ENCODE results near the gene TTN. TPM values are rescaled to one million over a fixed set of nuclear protein-coding genes. Genes with fewer than 3 reads are reported as not detected.

Gene TTN
- total and polyA plus RNA-seq, 4 donors, result 0.01 to 3.0 (median 0.80) TPM

GRCh38 chr2:178787155-178787554, 20.1 kb downstream of the TTN start:
- no peaks in the 10 kb centered on the region for H3K9me3 ChIP-seq (ENCODE audit: control insufficient read depth in 4 of 4, low read length in 3 of 4)
- H3K27me3 ChIP-seq (ENCODE audit: control insufficient read depth in 4 of 4, insufficient read depth in 4 of 4, low read length in 3 of 4), result no peaks in the 10 kb centered on the region
- H3K4me1 ChIP-seq (ENCODE audit: control insufficient read depth in 4 of 4, insufficient read depth in 4 of 4, low read length in 3 of 4), result no peaks in the 10 kb centered on the region
- no peak for DNase-seq (ENCODE audit: low spot score)
- H3K9ac ChIP-seq (ENCODE audit: low read depth in 1 of 2, low read length in 2 of 2), result no peak overlapping the region
- 55% methylated on average over 2 of the region's 2 CpGs for WGBS
- no peaks in the 10 kb centered on the region for H3K36me3 ChIP-seq (ENCODE audit: control insufficient read depth in 4 of 4, insufficient read depth in 3 of 4, low read depth in 1 of 4, low read length in 3 of 4)
- H3K4me3 ChIP-seq (ENCODE audit: low read depth in 1 of 3, low read length in 3 of 3), result no peak overlapping the region
- no peak overlapping the region for H3K27ac ChIP-seq (ENCODE audit: low read depth in 1 of 2, low read length in 2 of 2)
- TF ChIP-seq JUND (IDR thresholded peaks at IDR 0.05) (no peak), RAD21 (IDR thresholded peaks at IDR 0.05) (no peak), EGR1 (IDR thresholded peaks at IDR 0.05; ENCODE audit: low read depth in 2 of 2) (no peak), CTCF (IDR thresholded peaks at IDR 0.05; ENCODE audit: low read depth, low read length, missing input control) (no peak), MAX (IDR thresholded peaks at IDR 0.05) (no peak), TAF1 (conservative IDR thresholded peaks at IDR 0.05) (no peak), RXRA (IDR thresholded peaks at IDR 0.05) (no peak)

GRCh38 chr2:178783889-178784288, 23.3 kb downstream of the TTN start:
- H3K27ac ChIP-seq (ENCODE audit: low read depth in 1 of 2, low read length in 2 of 2), result no peak overlapping the region
- no peak overlapping the region for H3K4me3 ChIP-seq (ENCODE audit: low read depth in 1 of 3, low read length in 3 of 3)
- H3K27me3 ChIP-seq (ENCODE audit: control insufficient read depth in 4 of 4, insufficient read depth in 4 of 4, low read length in 3 of 4), result no peaks in the 10 kb centered on the region
- H3K9ac ChIP-seq (ENCODE audit: low read depth in 1 of 2, low read length in 2 of 2), result no peak overlapping the region
- no peak for TF ChIP-seq YY1 (IDR thresholded peaks at IDR 0.05)
- no peak for TF ChIP-seq NR2F2 (IDR thresholded peaks at IDR 0.05)
- no peak for TF ChIP-seq SP1 (IDR thresholded peaks at IDR 0.05)
- no peak for TF ChIP-seq FOXA1 (IDR thresholded peaks at IDR 0.05)
- TF ChIP-seq TAF1 (conservative IDR thresholded peaks at IDR 0.05), result no peak
- no peak for TF ChIP-seq REST (IDR thresholded peaks at IDR 0.05)
- no peak for TF ChIP-seq HNF4A (conservative IDR thresholded peaks at IDR 0.05)
- no peak for TF ChIP-seq MAX (IDR thresholded peaks at IDR 0.05)
- no peak for TF ChIP-seq ATF3 (IDR thresholded peaks at IDR 0.05)
- no peak for TF ChIP-seq JUND (IDR thresholded peaks at IDR 0.05)
- TF ChIP-seq EGR1 (IDR thresholded peaks at IDR 0.05; ENCODE audit: low read depth in 2 of 2), result no peak
- no peak for TF ChIP-seq ZBTB33 (IDR thresholded peaks at IDR 0.05)
- H3K4me1 ChIP-seq (ENCODE audit: control insufficient read depth in 4 of 4, insufficient read depth in 4 of 4, low read length in 3 of 4), result no peaks in the 10 kb centered on the region
- no peaks in the 10 kb centered on the region for H3K36me3 ChIP-seq (ENCODE audit: control insufficient read depth in 4 of 4, insufficient read depth in 3 of 4, low read depth in 1 of 4, low read length in 3 of 4)
- WGBS, result 93% methylated on average over 10 of the region's 10 CpGs
- DNase-seq (ENCODE audit: low spot score), result no peak
- H3K9me3 ChIP-seq (ENCODE audit: control insufficient read depth in 4 of 4, low read length in 3 of 4), result no peaks in the 10 kb centered on the region

Measured in liver (tissue), 9 donors.